IMR-90 (cell line): ENCODE results near the gene PIEZO2. TPM values are rescaled to one million over a fixed set of nuclear protein-coding genes. Genes with fewer than 3 reads are reported as not detected.

Experiments
- ATAC-seq: fragments of 200-7000 bp; cut with Tn5 transposase; 2 replicates; pipeline ENCODE4 v1.9.1; 2020; ENCODE audit warnings: low read depth, mild to moderate bottlenecking, moderate library complexity
- BruUV-seq: library from RNA; stranded (reverse); fragments of 400-500 nt; replicated peaks from 2 replicates; lab custom pipeline; 2021; lab: Mats Ljungman, UMichigan
- CTCF ChIA-PET: fragments of 300-600 bp; formaldehyde crosslinking; extraction: SDS; loops from one replicate; lab custom pipeline; 2021; ENCODE audit warnings: antibody characterized with exemption; lab: Yijun Ruan, JAX
- POLR2A ChIA-PET: fragments of 300-600 bp; sonication (Branson Sonifier 250); formaldehyde crosslinking; loops from one replicate; lab custom pipeline; 2022; ENCODE audit warnings: antibody characterized with exemption; ENCODE audit not compliant: unreplicated experiment; lab: Charles Lee
- DNase-seq: peaks from one replicate; pipeline ENCODE4 v3.0.0; 2013
- H2AFZ ChIP-seq: replicated peaks from 2 replicates; pipeline ENCODE3; 2013; ENCODE audit warnings: low read length, mild to moderate bottlenecking; ENCODE audit not compliant: poor library complexity
- H2AK5ac ChIP-seq: 2 replicates; pipeline ENCODE4 v1.6.1; 2013; ENCODE audit warnings: low read depth, low read length, inconsistent platforms
- H2AK9ac ChIP-seq: replicated peaks from 2 replicates; pipeline ENCODE3; 2013; ENCODE audit warnings: mild to moderate bottlenecking, low read depth, low read length, moderate library complexity; ENCODE audit not compliant: poor library complexity
- H2BK120ac ChIP-seq: 2 replicates; pipeline ENCODE4 v1.6.1; 2013; ENCODE audit warnings: low read depth, low read length, inconsistent platforms
- H2BK15ac ChIP-seq: 3 replicates; pipeline ENCODE4 v1.6.1; 2013; ENCODE audit warnings: low read depth, low read length, inconsistent platforms
- H2BK20ac ChIP-seq: 2 replicates; pipeline ENCODE4 v1.6.1; 2013; ENCODE audit warnings: low read depth, mild to moderate bottlenecking, inconsistent platforms, low read length, moderate library complexity
- H2BK5ac ChIP-seq: 2 replicates; pipeline ENCODE4 v1.6.1; 2013; ENCODE audit warnings: mild to moderate bottlenecking, low read depth, low read length, inconsistent platforms; ENCODE audit not compliant: poor library complexity, severe bottlenecking
- H3K14ac ChIP-seq: replicated peaks from 2 replicates; pipeline ENCODE4 v1.6.1; 2013; ENCODE audit warnings: low read depth, low read length, inconsistent platforms
- H3K18ac ChIP-seq: 2 replicates; pipeline ENCODE4 v1.6.1; 2013; ENCODE audit warnings: low read depth, low read length, control low read depth
- H3K23ac ChIP-seq: 2 replicates; pipeline ENCODE4 v1.6.1; 2013; ENCODE audit warnings: low read depth, low read length, inconsistent platforms
- H3K27ac ChIP-seq: 2 replicates; pipeline ENCODE4 v1.5.1; 2013; ENCODE audit warnings: mild to moderate bottlenecking, control low read depth, low read length; ENCODE audit not compliant: insufficient read depth
- H3K27me3 ChIP-seq: 2 replicates; pipeline ENCODE4 v1.6.1; 2013; ENCODE audit warnings: low read length; ENCODE audit not compliant: control insufficient read depth, insufficient read depth
- H3K36me3 ChIP-seq: 2 replicates; pipeline ENCODE4 v1.6.1; 2013; ENCODE audit warnings: low read length, mixed read lengths; ENCODE audit not compliant: control insufficient read depth, insufficient read depth
- H3K4ac ChIP-seq: 2 replicates; pipeline ENCODE4 v1.6.1; 2013; ENCODE audit warnings: low read depth, low read length, inconsistent platforms
- H3K4me1 ChIP-seq: 2 replicates; pipeline ENCODE4 v1.6.1; 2013; ENCODE audit warnings: low read length, mixed read lengths; ENCODE audit not compliant: control insufficient read depth, insufficient read depth
- H3K4me2 ChIP-seq: 2 replicates; pipeline ENCODE4 v1.6.1; 2013; ENCODE audit warnings: low read depth, mild to moderate bottlenecking, control low read depth, low read length, moderate library complexity
- H3K4me3 ChIP-seq: 2 replicates; pipeline ENCODE4 v1.5.1; 2013; ENCODE audit warnings: low read depth, mild to moderate bottlenecking, control low read depth, low read length, moderate library complexity; ENCODE audit not compliant: insufficient read depth
- H3K56ac ChIP-seq: 2 replicates; pipeline ENCODE4 v1.6.1; 2013; ENCODE audit warnings: low read length, inconsistent platforms; ENCODE audit not compliant: insufficient read depth; ENCODE audit errors: extremely low read depth
- H3K79me1 ChIP-seq, 2 experiments: 2 replicates each; pipeline ENCODE4 v1.6.1; 2013; ENCODE audit warnings: low read length in 2 of 2, inconsistent platforms in 1 of 2, low read depth in 1 of 2
- H3K9ac ChIP-seq: 2 replicates; pipeline ENCODE4 v1.6.1; 2013; ENCODE audit warnings: low read depth, low read length, control low read depth
- H3K9me1 ChIP-seq: 2 replicates; pipeline ENCODE4 v1.6.1; 2013; ENCODE audit warnings: low read length, inconsistent platforms; ENCODE audit not compliant: insufficient read depth
- H3K9me3 ChIP-seq: 2 replicates; pipeline ENCODE4 v1.6.1; 2013; ENCODE audit warnings: low read length; ENCODE audit not compliant: control insufficient read depth, insufficient read depth
- H4K20me1 ChIP-seq: 2 replicates; pipeline ENCODE4 v1.6.1; 2013; ENCODE audit warnings: low read length, inconsistent platforms; ENCODE audit not compliant: insufficient read depth
- H4K5ac ChIP-seq: 2 replicates; pipeline ENCODE4 v1.6.1; 2013; ENCODE audit warnings: mild to moderate bottlenecking, low read depth, low read length, control low read depth
- H4K8ac ChIP-seq, 2 experiments: 2 replicates each; pipeline ENCODE4 v1.6.1; 2013; ENCODE audit warnings: low read depth in 2 of 2, low read length in 2 of 2, control low read depth in 1 of 2, inconsistent platforms in 1 of 2
- H4K91ac ChIP-seq: 2 replicates; pipeline ENCODE4 v1.6.1; 2013; ENCODE audit warnings: low read depth, low read length, inconsistent platforms; ENCODE audit not compliant: insufficient read depth
- BHLHE40 ChIP-seq: fragments of 150-350 bp; IDR thresholded peaks from 2 replicates; pipeline ENCODE4 v1.6.1; 2016; ENCODE audit warnings: mild to moderate bottlenecking, low read depth, low read length
- CEBPB ChIP-seq: IDR thresholded peaks from 2 replicates; pipeline ENCODE4 v1.6.1; 2012; ENCODE audit warnings: low read depth, low read length, improper control_type of control experiment
- CTCF ChIP-seq: conservative IDR thresholded peaks from 2 replicates; pipeline ENCODE4 v1.5.1; 2012; ENCODE audit warnings: mild to moderate bottlenecking, low read depth, low read length, improper control_type of control experiment
- ELK1 ChIP-seq: fragments of 150-350 bp; IDR thresholded peaks from 2 replicates; pipeline ENCODE4 v1.6.1; 2016; ENCODE audit warnings: low read depth, mild to moderate bottlenecking, low read length, moderate library complexity, borderline replicate concordance
- FOS ChIP-seq: fragments of 150-350 bp; IDR thresholded peaks from 2 replicates; pipeline ENCODE4 v1.6.1; 2016; ENCODE audit warnings: low read depth, low read length
- MAFK ChIP-seq: IDR thresholded peaks from 2 replicates; pipeline ENCODE4 v1.6.1; 2012; ENCODE audit warnings: low read depth, low read length, improper control_type of control experiment
- MXI1 ChIP-seq: IDR thresholded peaks from 2 replicates; pipeline ENCODE4 v1.6.1; 2012; ENCODE audit warnings: low read depth, mild to moderate bottlenecking, low read length, moderate library complexity, borderline replicate concordance
- POLR2A ChIP-seq: IDR thresholded peaks from 2 replicates; pipeline ENCODE4 v1.6.1; 2012; ENCODE audit warnings: mild to moderate bottlenecking, low read depth, low read length
- RAD21 ChIP-seq: IDR thresholded peaks from 2 replicates; pipeline ENCODE4 v1.6.1; 2012; ENCODE audit warnings: low read length, improper control_type of control experiment
- RFX5 ChIP-seq: IDR thresholded peaks from 2 replicates; pipeline ENCODE4 v1.8.0; 2012; ENCODE audit warnings: low read depth, mild to moderate bottlenecking, low read length, moderate library complexity
- SMC3 ChIP-seq: fragments of 150-350 bp; IDR thresholded peaks from 2 replicates; pipeline ENCODE4 v1.6.1; 2016; ENCODE audit warnings: low read depth, mild to moderate bottlenecking, antibody characterized with exemption, low read length, moderate library complexity
- WGBS, 2 experiments: methylation state at CpG; one replicate each; pipeline versions ENCODE4 v1.1.5 to v1.1.7; 2013; ENCODE audit warnings: missing lambda C conversion rate in 2 of 2; ENCODE audit not compliant: insufficient read length in 1 of 2; ENCODE audit errors: extremely low coverage in 2 of 2; 5-methylcytosine and 5-hydroxymethylcytosine counted together
- dilution Hi-C: fragments of 300-500 bp; cut with HindIII; formaldehyde crosslinking; loops from one replicate; pipeline ENCODE4 v1.14.3; 2018; ENCODE audit warnings: low sequenced_read_pairs; ENCODE audit not compliant: unreplicated experiment
- in situ Hi-C: fragments of 300-500 bp; cut with MboI; formaldehyde crosslinking; loops from 3 replicates; pipeline ENCODE4 v1.14.3; 2019; ENCODE audit warnings: low sequenced_read_pairs, inconsistent platforms, mixed read lengths
- intact Hi-C: fragments of 100-400 bp; cut with micrococcal nuclease; formaldehyde crosslinking; loops from 2 replicates; pipeline ENCODE4 v1.10.0; 2022
- polyA plus RNA-seq, 3 experiments: library from polyadenylated mRNA; depleted of rRNA; stranded (reverse); fragments of >200 nt; gene quantifications; 2 replicates each; pipeline ENCODE4 v1.2.3, GENCODE V29; 2012; ENCODE audit warnings: low replicate concordance in 1 of 3
- total RNA-seq: library from RNA; depleted of rRNA; stranded (reverse); fragments of >200 nt; gene quantifications from 2 replicates; pipeline ENCODE4 v1.2.3, GENCODE V29; 2012

Gene PIEZO2
- total and polyA plus RNA-seq, 2 of the 4 experiments (the other 2 are of a cell fraction): 2.4 to 4.1 TPM

GRCh38 chr18:11073971-11074370 lies 75.4 kb downstream of the PIEZO2 start:
- H4K5ac ChIP-seq: no peak overlapping the region
- no CpG with 5 or more reads among the region's 9 CpGs for WGBS, 2 experiments
- no peak overlapping the region for H3K56ac ChIP-seq
- H3K9ac ChIP-seq: no peak overlapping the region
- dilution Hi-C loops: no loop called here
- H3K4ac ChIP-seq: no peak overlapping the region
- H3K27me3 ChIP-seq: no peaks in the 10 kb centered on the region
- H4K8ac ChIP-seq: no peak overlapping the region
- H3K9me3 ChIP-seq: no peaks in the 10 kb centered on the region
- no peak overlapping the region for H3K4me3 ChIP-seq
- H3K79me1 ChIP-seq: no peaks in the 10 kb centered on the region
- intact Hi-C loops: no loop called here
- in situ Hi-C loops: no loop called here
- ChIA-PET CTCF (no interaction called here), POLR2A (no interaction called here)
- H3K14ac ChIP-seq: no peak overlapping the region
- no peak overlapping the region for H4K91ac ChIP-seq
- peaks cover 3% of the 10 kb centered on the region; the same call in 1 of the 2 replicates for H3K9me1 ChIP-seq
- DNase-seq: no peak
- no peak overlapping the region for H2AFZ ChIP-seq
- H2BK15ac ChIP-seq: no peak overlapping the region
- no peaks in the 10 kb centered on the region for H3K36me3 ChIP-seq
- no peak overlapping the region for H2BK5ac ChIP-seq
- ATAC-seq: no peak
- H2BK120ac ChIP-seq: no peak overlapping the region
- H4K20me1 ChIP-seq: no peaks in the 10 kb centered on the region; the same call in 1 of the 2 replicates
- no peak overlapping the region for H3K23ac ChIP-seq
- H3K27ac ChIP-seq: no peak overlapping the region
- peaks cover 2% of the 10 kb centered on the region; the same call in 1 of the 2 replicates for H3K4me1 ChIP-seq
- BruUV-seq: no TSS peak
- no peak overlapping the region for H2AK5ac ChIP-seq
- no peak overlapping the region for H2AK9ac ChIP-seq
- no peak overlapping the region for H2BK20ac ChIP-seq
- no peak overlapping the region for H3K18ac ChIP-seq
- TF ChIP-seq RAD21: no peak
- TF ChIP-seq ELK1: no peak
- no peak for TF ChIP-seq MAFK
- no peak for TF ChIP-seq FOS
- TF ChIP-seq CEBPB: no peak
- no peak for TF ChIP-seq MXI1
- TF ChIP-seq SMC3: no peak
- TF ChIP-seq BHLHE40: no peak
- no peak for TF ChIP-seq POLR2A
- no peak for TF ChIP-seq CTCF
- TF ChIP-seq RFX5: no peak
- no peak overlapping the region for H3K4me2 ChIP-seq
